ENCODE data around the gene ASPSCR1. TPM values are rescaled to one million over a fixed set of nuclear protein-coding genes. Genes with fewer than 3 reads are reported as not detected.

The ASPSCR1 gene
- total RNA-seq, 1 experiment from 2014 or later = 54.9 TPM

GRCh38 chr17:81998212-81998611 lies 20.8 kb downstream of the ASPSCR1 start:
- Histone ChIP-seq H3K36me3 (ENCODE audit: low read depth) (no peaks in the 10 kb centered on the region), H3K27ac (no peak overlapping the region), H3K9me2 (ENCODE audit: insufficient read depth) (no peaks in the 10 kb centered on the region), H3K4me1 (replicated peaks; ENCODE audit: insufficient read depth) (peaks cover 11% of the 10 kb centered on the region), H3K79me2 (ENCODE audit: low read depth) (no peaks in the 10 kb centered on the region), H3K27me3 (ENCODE audit: insufficient read depth, low read depth) (no peaks in the 10 kb centered on the region), H3F3A (ENCODE audit: insufficient read depth, low read depth) (peaks cover 7% of the 10 kb centered on the region; the same call in 1 of the 2 replicates), H4K20me1 (ENCODE audit: insufficient read depth) (no peaks in the 10 kb centered on the region), H3K4me3 (no peak overlapping the region), H2AFZ (no peak overlapping the region), H3K9me3 (ENCODE audit: insufficient read depth, low read depth) (no peaks in the 10 kb centered on the region), H3K4me2 (no peak overlapping the region)
- POLR2A ChIA-PET (ENCODE audit: unreplicated experiment) = no interaction called here
- intact Hi-C loops (cut with micrococcal nuclease; ENCODE audit: unreplicated experiment) = no loop called here
- TF ChIP-seq EZH2 (IDR thresholded peaks at IDR 0.05; ENCODE audit: low read depth) = no peak
- TF ChIP-seq, protein P1, sequence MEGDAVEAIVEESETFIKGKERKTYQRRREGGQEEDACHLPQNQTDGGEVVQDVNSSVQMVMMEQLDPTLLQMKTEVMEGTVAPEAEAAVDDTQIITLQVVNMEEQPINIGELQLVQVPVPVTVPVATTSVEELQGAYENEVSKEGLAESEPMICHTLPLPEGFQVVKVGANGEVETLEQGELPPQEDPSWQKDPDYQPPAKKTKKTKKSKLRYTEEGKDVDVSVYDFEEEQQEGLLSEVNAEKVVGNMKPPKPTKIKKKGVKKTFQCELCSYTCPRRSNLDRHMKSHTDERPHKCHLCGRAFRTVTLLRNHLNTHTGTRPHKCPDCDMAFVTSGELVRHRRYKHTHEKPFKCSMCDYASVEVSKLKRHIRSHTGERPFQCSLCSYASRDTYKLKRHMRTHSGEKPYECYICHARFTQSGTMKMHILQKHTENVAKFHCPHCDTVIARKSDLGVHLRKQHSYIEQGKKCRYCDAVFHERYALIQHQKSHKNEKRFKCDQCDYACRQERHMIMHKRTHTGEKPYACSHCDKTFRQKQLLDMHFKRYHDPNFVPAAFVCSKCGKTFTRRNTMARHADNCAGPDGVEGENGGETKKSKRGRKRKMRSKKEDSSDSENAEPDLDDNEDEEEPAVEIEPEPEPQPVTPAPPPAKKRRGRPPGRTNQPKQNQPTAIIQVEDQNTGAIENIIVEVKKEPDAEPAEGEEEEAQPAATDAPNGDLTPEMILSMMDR (conservative IDR thresholded peaks at IDR 0.05) = no peak
- DNase-seq = no peak
- CTCF ChIA-PET = no interaction called here
- BruUV-seq (replicated peaks) = no TSS peak

GRCh38 chr17:81998691-81999438 lies 21.4 kb downstream of the ASPSCR1 start:
- Histone ChIP-seq H3K9me2 (ENCODE audit: insufficient read depth) (no peaks in the 10 kb centered on the region), H2AFZ (no peak overlapping the region), H3K27me3 (ENCODE audit: insufficient read depth, low read depth) (no peaks in the 10 kb centered on the region), H4K20me1 (ENCODE audit: insufficient read depth) (no peaks in the 10 kb centered on the region), H3K79me2 (ENCODE audit: low read depth) (no peaks in the 10 kb centered on the region), H3K4me3 (no peak overlapping the region), H3K36me3 (ENCODE audit: low read depth) (no peaks in the 10 kb centered on the region), H3K9me3 (ENCODE audit: insufficient read depth, low read depth) (no peaks in the 10 kb centered on the region), H3F3A (ENCODE audit: insufficient read depth, low read depth) (peaks cover 10% of the 10 kb centered on the region; the same call in 1 of the 2 replicates), H3K4me1 (replicated peaks; ENCODE audit: insufficient read depth) (peaks cover 16% of the 10 kb centered on the region), H3K4me2 (no peak overlapping the region), H3K27ac (no peak overlapping the region)
- POLR2A ChIA-PET (ENCODE audit: unreplicated experiment) = no interaction called here
- intact Hi-C loops (cut with micrococcal nuclease; ENCODE audit: unreplicated experiment) = no loop called here
- BruUV-seq (replicated peaks) = no TSS peak
- TF ChIP-seq, protein P1 (conservative IDR thresholded peaks at IDR 0.05) = no peak
- TF ChIP-seq EZH2 (IDR thresholded peaks at IDR 0.05; ENCODE audit: low read depth) = no peak
- no peak for DNase-seq
- CTCF ChIA-PET = no interaction called here

DNA sequence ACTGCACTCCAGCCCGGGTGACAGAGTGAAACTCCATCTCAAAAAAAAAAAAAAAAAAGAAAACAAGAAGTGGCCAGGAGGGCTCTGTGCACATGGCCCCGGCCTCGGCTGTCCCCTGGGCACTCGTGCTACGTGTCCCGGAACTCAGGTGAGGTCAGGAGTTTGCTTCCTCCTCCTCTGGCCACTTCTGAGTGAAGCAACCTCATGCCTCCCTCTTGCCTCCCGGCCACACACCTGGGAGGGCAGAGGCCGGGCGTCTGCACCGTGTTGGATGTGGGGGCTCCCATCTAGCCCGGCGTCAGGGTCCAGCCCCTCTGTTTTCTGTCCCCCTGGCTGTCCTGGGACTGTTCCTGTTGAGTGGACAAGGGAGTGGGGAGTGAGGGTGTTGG lies 22.2 kb downstream of the ASPSCR1 start:
- DNase-seq = no peak
- Histone ChIP-seq H3K36me3 (ENCODE audit: low read depth) (no peaks in the 10 kb centered on the region), H3K4me1 (replicated peaks; ENCODE audit: insufficient read depth) (peaks cover 22% of the 10 kb centered on the region), H3K79me2 (ENCODE audit: low read depth) (no peaks in the 10 kb centered on the region), H3K9me3 (ENCODE audit: insufficient read depth, low read depth) (no peaks in the 10 kb centered on the region), H3K4me2 (no peak overlapping the region), H4K20me1 (ENCODE audit: insufficient read depth) (no peaks in the 10 kb centered on the region), H3K27me3 (ENCODE audit: insufficient read depth, low read depth) (no peaks in the 10 kb centered on the region), H3K27ac (no peak overlapping the region), H3K4me3 (no peak overlapping the region), H2AFZ (no peak overlapping the region), H3F3A (ENCODE audit: insufficient read depth, low read depth) (peaks cover 10% of the 10 kb centered on the region; the same call in 1 of the 2 replicates), H3K9me2 (ENCODE audit: insufficient read depth) (no peaks in the 10 kb centered on the region)
- intact Hi-C loops (cut with micrococcal nuclease; ENCODE audit: unreplicated experiment) = no loop called here
- no peak for TF ChIP-seq EZH2 (IDR thresholded peaks at IDR 0.05; ENCODE audit: low read depth)
- TF ChIP-seq, protein P1 (conservative IDR thresholded peaks at IDR 0.05) = no peak
- ChIA-PET CTCF (no interaction called here), POLR2A (ENCODE audit: unreplicated experiment) (no interaction called here)
- BruUV-seq (replicated peaks) = no TSS peak
